ENCODE data around the gene ZMYND11.

Gene ZMYND11

GRCh38 chr10:137606-138005 is 2.4 kb downstream of the ZMYND11 start:
- no peak overlapping the region for H3K4me3 ChIP-seq (ENCODE audit: low read depth, low read length)
- TF ChIP-seq, protein P1, sequence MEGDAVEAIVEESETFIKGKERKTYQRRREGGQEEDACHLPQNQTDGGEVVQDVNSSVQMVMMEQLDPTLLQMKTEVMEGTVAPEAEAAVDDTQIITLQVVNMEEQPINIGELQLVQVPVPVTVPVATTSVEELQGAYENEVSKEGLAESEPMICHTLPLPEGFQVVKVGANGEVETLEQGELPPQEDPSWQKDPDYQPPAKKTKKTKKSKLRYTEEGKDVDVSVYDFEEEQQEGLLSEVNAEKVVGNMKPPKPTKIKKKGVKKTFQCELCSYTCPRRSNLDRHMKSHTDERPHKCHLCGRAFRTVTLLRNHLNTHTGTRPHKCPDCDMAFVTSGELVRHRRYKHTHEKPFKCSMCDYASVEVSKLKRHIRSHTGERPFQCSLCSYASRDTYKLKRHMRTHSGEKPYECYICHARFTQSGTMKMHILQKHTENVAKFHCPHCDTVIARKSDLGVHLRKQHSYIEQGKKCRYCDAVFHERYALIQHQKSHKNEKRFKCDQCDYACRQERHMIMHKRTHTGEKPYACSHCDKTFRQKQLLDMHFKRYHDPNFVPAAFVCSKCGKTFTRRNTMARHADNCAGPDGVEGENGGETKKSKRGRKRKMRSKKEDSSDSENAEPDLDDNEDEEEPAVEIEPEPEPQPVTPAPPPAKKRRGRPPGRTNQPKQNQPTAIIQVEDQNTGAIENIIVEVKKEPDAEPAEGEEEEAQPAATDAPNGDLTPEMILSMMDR (IDR thresholded peaks at IDR 0.05; ENCODE audit: control insufficient read depth, extremely low read depth, insufficient read depth): no peak
- DNase-seq (ENCODE audit: low read depth): no peak

GRCh38 chr10:142371-142770 is 7.1 kb downstream of the ZMYND11 start:
- TF ChIP-seq, protein P1 (IDR thresholded peaks at IDR 0.05; ENCODE audit: control insufficient read depth, extremely low read depth, insufficient read depth): no peak
- no peak for DNase-seq (ENCODE audit: low read depth)
- H3K4me3 ChIP-seq (ENCODE audit: low read depth, low read length): no peak overlapping the region

DNA sequence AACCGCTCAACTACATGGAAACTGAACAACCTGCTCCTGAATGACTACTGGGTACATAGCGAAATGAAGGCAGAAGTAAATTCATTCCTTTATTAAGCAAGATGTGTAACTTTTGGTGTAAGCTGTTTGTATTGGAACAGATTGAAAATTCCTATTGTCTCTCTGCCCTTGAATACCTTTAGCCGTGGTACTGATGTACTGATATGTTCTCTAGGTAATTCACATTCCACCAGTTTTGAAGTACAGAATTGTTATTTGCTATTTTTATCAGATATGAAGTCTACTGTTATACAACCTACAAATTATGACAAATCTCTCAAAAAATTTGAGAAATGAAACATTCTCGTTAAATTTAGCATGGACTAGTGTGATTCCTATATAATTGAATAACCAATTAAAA is 17.7 kb downstream of the ZMYND11 start:
- H3K4me3 ChIP-seq (ENCODE audit: low read depth, low read length): no peak overlapping the region
- no peak for DNase-seq (ENCODE audit: low read depth)
- TF ChIP-seq, protein P1 (IDR thresholded peaks at IDR 0.05; ENCODE audit: control insufficient read depth, extremely low read depth, insufficient read depth): no peak

DNA sequence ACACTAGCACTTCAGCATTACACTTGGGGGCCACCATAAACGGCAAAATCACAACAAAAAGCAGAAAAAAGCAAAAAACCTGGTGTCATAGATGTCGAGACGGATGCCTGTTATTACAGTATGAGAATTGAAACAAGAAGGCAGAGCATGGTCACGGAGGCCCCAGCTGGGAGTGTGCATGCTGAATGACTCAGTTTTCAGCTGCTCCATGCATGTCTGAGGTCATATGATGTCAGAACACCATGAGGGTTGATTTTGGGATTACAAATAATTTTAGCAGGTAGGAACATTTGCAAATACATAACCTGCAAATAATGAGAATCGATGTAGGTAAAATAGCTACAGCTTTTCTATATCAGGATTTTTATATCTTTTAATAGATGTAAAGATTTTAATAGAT is 19.1 kb downstream of the ZMYND11 start:
- TF ChIP-seq, protein P1 (IDR thresholded peaks at IDR 0.05; ENCODE audit: control insufficient read depth, extremely low read depth, insufficient read depth): no peak
- no peak overlapping the region for H3K4me3 ChIP-seq (ENCODE audit: low read depth, low read length)
- DNase-seq (ENCODE audit: low read depth): no peak

- no peak for DNase-seq (ENCODE audit: low read depth)
- TF ChIP-seq, protein P1 (IDR thresholded peaks at IDR 0.05; ENCODE audit: control insufficient read depth, extremely low read depth, insufficient read depth): no peak
- H3K4me3 ChIP-seq (ENCODE audit: low read depth, low read length): no peak overlapping the region
Observed at GRCh38 chr10:167383-167782, 32.1 kb downstream of the ZMYND11 start.

DNA sequence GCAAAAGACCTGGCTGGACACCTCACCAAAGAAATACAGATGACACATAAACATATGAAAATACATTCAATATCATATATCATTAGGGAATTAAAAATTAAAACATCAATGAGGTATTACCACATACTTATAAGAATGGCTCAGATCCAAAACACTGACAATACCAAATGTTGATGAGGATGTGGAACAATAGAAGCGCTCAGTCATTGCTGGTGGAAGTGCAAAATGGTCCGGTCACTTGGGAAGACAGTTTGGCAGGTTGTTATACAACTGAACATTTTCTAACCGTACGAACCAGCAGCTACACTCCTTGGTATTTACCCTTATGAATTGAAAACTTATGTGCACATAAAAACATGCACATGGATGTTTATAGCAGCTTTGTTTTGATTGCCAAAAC is 38.5 kb downstream of the ZMYND11 start:
- no peak overlapping the region for H3K4me3 ChIP-seq (ENCODE audit: low read depth, low read length)
- no peak for DNase-seq (ENCODE audit: low read depth)
- TF ChIP-seq, protein P1 (IDR thresholded peaks at IDR 0.05; ENCODE audit: control insufficient read depth, extremely low read depth, insufficient read depth): no peak

DNA sequence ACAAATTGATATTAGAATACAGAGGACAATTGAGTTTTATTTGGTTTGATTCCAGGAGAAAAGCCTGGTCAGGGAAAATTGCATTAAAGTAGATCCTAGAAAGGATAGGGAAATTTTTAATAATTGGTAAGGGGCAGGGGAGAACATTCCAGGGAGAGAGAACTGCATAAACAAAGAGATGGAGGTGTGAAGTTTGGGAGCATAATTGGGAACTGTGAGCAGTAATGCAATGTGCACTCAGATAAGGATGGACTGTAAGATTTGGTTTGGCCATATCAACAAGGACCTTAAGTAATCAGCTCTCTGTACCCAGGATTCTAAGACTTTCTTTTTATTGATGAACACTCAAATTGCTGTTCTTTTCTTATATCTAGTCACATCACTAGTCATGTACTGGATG is 41.4 kb downstream of the ZMYND11 start:
- no peak for DNase-seq (ENCODE audit: low read depth)
- H3K4me3 ChIP-seq (ENCODE audit: low read depth, low read length): no peak overlapping the region
- TF ChIP-seq, protein P1 (IDR thresholded peaks at IDR 0.05; ENCODE audit: control insufficient read depth, extremely low read depth, insufficient read depth): no peak
